GM21526 (cell line): Measurements from ENCODE around the gene LYSET.
"Not testable (repeated sequence)": the region's sequence is repeated elsewhere in the genome, so short reads cannot be mapped to it uniquely, and the experiment has no call there.

Experiments used
- ATAC-seq: cut with Tn5 transposase; IDR thresholded peaks from one replicate; pipeline ENCODE4 v1.9.1; 2021; ENCODE audit warnings: moderate library complexity; ENCODE audit not compliant: unreplicated experiment, low FRiP score

The LYSET gene

DNA sequence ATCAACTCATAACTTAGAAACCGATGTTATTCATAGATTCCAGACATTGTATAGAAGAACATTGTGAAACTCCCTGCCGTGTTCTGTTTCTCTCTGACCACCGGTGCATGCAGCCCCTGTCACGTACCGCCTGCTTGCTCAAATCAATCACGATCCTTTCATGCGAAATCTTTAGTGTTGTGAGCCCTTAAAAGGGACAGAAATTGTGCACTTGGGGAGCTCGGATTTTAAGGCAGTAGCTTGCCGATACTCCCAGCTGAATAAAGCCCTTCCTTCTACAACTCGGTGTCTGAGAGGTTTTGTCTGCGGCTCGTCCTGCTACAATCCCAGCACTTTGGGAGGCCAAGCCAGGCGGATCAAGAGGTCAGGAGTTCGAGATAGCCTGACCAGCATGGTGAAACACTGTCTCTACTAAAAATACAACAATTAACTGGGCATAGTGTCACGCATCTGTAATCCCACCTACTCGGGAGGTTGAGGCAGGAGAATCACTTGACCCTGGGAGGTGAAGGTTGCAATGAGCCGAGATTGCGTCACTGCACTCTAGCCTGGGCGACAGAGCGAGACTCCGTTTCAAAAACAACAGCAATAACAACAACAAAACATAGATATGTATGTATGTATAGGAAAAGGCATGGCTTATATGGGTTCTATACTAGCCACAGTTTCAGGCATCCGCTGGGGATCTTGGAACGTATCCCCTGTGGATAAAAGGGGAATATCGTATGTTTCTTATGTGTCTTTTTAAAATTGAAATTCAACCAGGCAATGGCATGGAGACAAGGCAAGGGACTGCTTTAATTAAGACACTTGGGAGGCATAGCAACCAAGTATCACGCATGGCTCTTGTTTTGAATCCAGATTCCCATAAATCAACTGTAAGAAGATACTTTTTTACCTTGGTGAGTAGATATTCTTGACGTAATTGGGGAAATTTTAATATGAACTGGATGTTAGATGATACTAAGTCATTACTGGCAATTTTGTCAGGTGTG, 19.5 kb upstream of the LYSET start:
- ATAC-seq: not testable (repeated sequence)

DNA sequence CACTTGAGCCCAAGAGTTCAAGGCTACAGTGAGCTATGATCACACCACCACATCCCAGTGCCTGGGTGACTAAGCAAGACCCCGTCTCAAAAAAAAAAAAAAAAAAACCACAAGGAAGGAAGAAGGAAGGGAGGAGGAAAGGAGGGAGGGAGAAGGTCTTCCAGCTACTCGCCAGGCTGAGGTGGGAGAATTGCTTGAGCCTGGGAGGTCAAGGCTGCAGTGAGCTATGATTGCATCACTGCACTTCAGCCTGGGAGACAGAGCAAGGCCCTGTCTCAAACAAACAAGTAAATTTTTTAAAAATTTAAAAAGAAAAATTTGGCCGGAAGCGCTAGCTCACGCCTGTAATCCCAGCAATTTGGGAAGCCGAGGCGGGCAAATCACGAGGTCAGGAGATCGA, 16.5 kb upstream of the LYSET start:
- ATAC-seq: not testable (repeated sequence)

DNA sequence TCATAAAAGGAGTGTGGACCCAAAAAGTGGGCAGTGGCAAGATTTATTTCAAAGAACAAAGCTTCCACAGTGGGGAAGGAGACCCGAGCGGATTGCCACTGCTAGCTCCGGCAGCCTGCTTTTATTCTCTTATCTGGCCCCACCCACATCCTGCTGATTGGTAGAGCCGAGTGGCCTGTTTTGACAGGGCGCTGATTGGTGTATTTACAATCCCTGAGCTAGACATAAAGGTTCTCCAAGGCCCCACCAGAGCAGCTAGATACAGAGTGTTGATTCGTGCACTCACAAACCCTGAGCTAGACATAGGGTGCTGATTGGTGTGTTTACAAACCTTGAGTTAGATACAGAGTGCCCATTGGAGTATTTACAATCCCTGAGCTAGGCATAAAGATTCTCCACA, 15.5 kb upstream of the LYSET start:
- not testable (repeated sequence) for ATAC-seq

DNA sequence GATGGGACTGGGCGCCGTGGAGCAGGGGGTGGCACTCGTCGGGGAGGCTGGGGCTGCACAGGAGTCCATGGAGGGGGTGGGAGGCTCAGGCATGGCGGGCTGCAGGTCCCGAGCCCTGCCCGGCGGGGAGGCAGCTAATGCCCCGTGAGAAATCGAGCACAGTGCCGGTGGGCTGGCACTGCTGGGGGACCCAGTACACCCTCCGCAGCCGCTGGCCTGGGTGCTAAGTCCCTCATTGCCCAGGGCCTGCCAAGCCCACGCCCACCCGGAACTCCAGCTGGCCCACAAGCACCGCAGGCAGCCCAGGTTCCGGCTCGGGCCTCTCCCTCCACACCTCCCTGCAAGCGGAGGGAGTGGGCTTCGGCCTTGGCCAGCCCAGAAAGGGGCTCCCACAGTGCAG, 15.0 kb upstream of the LYSET start:
- ATAC-seq: not testable (repeated sequence)

DNA sequence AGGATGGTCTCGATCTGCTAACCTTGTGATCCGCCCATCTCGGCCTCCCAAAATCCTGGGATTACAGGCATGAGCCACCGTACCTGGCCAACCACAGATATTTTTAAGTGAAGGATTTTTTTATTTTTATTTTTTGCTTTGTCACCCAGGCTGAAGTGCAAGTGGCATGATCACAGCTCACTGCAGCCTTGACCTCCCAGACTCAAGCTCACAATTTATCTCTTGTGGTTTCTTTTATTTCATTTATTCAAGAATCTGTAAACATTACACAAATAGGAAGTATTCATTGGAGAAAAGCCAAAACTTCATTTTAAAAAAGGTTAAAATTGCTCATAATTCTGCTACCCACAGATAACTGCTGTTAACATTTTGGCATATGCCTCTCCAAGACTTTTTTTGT, 13.7 kb upstream of the LYSET start:
- no peak for ATAC-seq

DNA sequence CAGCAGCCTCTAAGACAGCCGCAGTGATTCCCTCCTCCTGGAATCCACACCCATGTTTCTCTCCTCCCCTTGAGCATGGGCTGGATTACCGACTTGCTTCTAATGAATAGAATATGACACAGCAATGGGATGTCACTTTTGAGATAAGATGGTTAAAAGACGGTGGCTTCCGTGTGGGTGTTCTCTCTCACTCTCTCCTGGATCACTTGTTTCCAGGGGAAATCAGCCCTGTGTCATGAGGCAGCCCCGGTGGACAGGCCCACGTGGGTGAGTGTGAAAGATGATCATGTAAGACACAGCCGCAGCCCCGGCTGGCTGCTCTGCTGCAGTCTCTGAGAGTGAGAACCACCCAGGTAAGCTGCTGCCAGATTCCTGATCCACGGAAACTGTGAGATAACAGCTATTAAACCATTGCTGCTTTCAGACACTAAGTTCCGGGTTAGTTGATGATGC, 11.1 kb upstream of the LYSET start:
- no peak for ATAC-seq

DNA sequence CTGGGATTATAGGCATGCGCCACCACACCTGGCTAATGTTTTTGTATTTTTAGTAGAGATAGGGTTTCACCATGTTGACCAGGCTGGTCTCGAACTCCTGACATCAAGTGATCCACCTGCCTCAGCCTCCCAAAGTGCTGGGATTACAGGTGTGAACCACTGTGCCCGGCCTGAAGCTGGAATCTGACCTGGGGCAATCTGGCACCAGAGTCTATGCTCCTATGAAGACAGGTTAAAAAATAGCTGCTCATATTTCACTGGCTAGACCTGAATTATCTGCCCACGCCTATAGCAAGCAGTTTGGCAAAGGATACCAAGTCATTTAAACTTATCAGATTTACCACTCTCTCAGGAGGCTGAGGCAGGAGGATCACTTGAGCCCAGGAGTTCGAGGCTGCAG, 10.4 kb upstream of the LYSET start:
- ATAC-seq: not testable (repeated sequence)

DNA sequence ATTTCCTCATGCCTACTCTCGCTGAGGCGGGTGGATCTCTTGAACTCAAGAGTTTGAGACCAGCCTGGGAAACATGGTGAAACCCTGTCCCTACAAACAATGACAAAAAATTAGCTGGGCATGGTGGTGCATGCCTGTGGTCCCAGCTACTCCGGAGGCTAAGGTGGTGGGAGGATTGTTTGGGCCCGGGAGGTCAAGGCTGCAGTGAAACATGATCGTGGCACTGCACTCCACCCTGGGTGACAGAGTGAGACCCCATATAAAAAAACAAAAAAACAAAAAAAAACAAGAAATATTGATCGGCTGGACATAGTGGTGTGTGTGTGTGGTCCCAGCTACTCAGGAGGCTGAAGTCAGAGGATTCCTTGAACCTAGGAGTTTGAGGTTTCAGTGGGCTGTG, 9.6 kb upstream of the LYSET start:
- ATAC-seq: no peak

DNA sequence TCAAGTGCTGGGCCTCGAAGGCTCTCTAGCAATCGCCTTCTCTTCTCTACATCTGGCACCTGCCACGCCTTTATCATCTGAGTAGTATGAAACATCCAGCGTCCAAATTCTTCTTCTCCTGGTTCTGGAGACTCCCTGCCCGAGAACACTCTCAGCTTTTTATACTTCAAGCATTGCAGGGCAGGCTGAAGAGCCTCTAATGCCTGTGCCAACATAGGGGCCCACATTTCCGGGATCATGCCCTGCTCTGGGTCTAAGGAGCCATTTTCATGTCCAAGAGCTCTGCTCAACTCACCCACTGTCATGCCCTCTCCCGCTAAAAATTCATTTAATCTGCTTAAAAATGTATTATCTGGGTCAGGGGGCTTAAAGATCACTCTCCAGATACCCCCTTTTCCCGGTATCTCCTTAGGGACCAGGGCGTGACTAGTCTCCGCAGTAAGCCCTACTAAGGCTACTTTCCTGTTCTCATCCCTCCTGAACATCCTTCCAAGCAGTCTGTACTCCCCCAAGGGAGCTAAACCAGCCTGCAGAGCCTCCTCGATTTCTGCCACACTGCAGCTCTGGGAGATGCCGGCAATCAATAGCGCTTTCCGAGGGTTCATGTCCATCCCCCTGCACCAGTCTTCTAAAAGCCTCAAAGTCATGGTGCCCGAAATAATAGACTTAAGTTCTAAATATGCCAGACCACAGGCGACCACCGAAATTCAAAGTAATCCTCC, 1.4 kb upstream of the LYSET start:
- no peak for ATAC-seq

DNA sequence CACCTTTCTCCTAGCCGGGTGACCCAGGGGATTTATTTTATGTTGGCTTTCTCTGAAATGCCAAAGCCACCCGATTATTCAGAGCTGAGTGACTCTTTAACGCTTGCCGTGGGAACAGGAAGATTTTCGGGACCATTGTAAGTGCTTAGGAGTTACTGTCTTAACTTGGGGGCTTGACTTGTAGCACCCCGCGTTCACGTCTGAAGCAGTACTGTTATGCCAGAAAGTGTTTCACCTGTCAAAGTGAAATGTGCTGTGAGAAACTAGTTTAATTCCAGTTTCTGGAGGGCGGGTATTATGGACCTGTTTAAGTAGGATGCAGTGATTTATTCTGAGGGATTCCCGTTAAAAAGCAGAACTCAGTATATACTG, 218 bp downstream of the LYSET start:
- ATAC-seq: peak; percentile 6

DNA sequence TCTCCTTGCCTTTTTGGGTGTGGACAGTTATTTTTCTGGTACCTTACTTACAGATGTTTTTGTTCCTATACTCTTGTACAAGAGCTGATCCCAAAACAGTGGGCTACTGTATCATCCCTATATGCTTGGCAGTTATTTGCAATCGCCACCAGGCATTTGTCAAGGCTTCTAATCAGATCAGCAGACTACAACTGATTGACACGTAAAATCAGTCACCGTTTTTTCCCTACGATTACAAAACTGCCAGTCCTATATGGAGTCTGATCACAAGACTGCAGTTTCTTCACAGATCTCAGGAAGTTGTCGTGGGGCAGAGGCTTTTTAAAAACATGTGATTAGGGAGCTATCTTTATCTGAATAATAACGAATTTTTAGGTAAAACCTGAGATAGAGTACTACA, 1.3 kb downstream of the LYSET start:
- no peak for ATAC-seq

DNA sequence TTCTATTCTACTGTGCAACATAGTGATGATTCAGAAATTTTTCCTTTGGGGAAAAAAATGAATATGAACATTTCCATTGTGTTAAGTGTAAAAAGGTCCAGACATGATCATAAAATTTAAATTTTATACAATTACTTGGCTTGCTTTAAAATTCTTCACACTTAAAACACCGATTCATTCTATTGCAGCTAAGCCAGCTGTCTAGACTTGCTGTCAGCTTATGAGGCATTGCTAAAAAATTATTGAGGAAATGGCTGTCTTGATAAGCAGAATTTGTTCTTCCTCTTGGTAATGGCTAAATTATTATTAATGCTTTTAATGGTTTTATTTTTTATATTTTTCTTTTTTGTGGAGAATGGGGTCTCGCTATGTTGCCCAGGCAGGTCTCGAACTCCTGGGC, 1.8 kb downstream of the LYSET start:
- no peak for ATAC-seq

DNA sequence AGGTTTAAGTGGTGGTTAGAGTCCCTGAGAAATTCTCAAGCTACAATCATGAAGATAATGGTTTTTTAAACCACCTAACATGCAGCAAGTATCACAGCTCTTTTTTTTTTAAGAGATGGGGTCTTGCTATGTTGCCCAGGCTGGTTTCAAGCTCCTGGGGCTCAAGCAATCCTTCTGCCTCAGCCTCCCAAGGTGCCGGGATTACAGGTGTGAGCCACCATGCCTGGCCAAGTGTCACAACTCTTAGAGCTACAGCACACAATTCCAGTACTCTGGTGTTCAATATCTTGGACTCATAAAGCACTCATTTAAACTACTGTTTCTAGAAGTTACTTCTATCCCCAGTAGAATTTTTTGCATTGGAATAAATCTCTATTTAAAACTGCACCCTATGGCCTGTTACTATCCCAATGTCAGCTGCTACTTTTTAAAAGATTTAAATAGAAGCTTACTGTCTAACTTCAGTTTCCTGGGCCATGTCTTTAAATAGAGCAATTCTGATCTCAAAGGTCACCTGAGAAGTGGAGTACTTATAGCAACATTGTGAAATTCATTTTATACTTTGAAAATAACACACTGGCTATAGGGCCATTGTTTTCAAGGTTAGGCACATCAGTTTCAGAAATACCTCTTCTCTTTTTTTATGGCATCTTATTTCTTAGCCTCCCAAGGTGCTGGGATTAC, 10.3 kb downstream of the LYSET start:
- no peak for ATAC-seq

DNA sequence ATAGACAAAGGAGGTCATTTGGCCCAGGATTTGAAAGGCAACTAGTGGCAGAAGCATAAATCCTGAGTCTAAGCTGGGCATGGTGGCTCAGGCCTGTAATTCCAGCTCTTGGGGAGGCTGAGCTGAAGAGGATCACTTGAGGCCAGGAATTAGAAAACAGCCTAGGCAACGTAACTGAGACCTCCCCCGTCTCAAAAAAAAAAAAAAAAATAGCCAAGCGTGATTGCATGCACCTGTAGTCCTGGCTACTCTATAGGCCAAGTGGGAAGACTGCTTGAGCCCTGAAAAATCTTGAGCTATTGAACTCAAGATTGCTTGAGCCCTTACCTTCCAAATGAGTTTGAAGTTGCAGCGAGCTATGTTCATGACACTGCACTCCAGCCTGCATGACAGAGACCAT, 13.9 kb downstream of the LYSET start:
- no peak for ATAC-seq

DNA sequence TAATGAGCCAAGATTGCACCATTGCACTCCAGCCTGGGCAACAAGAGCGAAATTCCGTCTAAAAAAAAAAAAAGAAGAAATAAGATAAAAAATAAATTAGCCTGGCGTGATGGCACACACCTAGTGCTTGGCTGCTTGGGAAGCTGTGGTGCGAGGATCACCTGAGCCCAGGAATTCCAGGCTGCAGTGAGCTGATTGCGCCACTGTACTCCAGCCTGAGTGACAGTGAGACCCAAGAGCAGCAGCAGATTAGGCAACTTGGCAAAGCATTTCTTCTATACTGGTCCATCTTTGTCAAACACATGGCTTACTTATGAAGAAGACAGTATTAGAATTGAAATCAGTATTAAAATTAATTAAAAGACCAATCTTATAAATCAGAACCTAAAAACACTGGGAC, 15.4 kb downstream of the LYSET start:
- ATAC-seq: no peak

DNA sequence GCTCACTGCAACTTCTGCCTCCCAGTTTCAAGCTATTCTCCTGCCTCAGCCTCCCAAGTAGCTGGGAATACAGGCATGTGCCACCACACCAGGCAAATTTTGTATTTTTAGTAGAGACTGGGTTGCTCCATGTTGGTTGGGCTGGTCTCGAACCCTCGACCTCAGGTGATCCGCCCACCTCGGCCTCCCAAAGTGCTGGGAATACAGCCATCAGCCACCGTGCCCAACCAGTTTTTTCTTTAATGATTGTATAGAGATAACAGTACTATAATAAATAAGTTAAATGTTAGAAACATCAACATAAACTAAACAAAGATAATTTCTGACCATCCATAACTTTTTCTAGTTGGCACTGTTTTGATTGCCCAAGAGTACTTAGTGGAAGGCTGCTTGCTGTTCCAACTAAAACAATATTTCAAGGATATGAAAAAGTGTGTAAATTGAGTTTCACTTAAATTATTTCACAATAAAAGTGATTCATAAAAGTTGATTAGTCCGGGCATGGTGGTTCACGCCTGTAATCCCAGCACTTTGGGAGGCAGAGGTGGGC, 16.1 kb downstream of the LYSET start:
- no peak for ATAC-seq

DNA sequence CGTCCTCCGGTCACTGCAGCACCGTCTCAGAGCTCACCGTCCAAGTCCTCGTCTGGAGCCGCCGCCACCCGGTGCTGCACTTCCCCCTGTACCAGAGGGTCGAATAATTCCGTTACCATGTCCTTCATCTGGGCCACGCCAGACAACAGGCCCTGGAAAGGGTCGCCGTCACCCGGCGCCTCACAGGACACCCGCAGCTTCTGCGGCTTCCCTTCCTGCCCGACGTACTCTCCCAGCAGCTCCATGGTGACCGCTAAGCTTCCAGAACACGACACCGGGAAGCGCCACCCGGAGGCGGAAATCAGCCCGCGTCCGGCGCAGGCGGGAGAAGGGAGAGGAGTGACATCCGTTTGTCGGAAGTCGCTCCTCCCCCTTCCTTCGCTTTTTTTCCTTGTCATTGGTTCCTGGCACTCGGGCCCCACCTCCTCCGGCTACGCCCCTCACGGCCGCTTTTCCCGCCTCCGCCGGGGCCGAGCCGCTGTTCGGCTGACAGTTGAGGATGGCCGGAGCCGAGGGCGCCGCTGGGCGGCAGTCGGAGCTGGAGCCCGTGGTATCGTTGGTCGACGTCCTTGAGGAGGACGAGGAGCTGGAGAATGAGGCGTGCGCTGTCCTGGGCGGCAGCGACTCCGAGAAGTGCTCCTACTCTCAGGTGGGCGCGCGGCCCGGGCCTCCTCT, 21.8 kb downstream of the LYSET start, which contains the start of the genes GON7 and UBR7:
GON7 (minus strand) TSS at position 273 of the 675 bp plus-strand sequence; CDS start at position 245, 28 bp downstream.
UBR7 (plus strand) TSS at position 464 of the 675 bp plus-strand sequence; CDS start at position 500, 36 bp downstream.
- peak; percentile 78 for ATAC-seq

DNA sequence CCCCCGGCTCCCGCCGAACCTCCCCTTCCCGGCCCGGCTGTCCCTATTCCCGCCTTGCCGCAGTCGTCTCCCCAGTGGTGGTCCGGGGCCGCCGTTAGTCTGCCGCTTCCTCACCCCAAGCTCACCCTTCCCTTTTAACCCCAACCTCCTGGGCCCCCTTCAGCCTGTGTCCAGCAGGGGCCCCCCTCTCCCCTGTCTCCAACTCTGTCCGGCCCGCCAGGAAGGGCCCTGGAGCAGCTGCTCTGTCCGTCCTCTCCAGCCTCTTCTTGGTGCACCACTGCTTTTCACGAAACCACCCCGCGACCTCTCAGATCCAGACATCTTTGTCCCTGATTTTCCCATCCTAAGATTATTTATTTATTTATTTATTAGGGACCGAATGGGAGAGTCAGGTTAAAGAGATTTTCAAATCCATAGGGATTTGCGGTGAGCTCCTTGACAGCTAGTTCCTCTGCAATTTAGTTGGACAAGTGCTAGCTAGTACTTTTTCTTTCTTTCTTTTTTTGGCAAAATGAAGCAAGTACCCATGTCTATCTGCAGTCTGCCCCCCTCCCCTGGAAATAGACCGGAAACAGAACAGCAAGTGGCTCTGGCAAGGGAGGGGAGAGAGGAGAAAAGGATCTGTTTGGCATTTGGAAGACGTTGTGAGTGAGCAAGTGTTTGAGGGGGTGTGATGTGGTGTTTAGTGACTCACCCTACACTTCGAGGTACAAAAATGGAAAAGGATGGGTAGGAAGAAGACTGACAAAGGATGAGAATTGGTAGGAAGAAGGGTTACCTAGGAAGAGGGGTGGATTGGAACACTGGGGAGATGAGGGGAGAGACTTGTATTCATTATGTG, 22.6 kb downstream of the LYSET start:
- peak; percentile 28 for ATAC-seq

DNA sequence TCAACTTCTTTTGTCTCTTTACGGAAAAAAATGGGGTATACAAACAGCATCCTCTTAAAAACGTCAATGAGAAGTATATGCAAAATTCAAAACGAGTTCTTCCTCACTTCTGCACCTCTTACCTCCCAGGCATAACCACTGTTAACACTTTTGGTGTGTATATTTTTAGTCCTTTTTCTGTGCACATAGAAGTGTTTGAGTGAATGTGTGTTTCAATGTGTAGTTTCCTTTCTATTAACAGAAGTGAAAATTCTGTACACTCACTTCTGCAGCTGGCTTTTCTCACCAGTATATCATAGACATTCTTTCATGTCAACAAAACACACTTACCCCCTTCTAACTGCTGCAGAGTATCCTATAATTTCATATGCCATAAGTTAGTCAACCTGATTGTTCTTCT, 27.3 kb downstream of the LYSET start:
- ATAC-seq: peak; percentile 63
